Measurements from ENCODE around the gene PAQR5.
"Not testable (repeated sequence)": the region's sequence is repeated elsewhere in the genome, so short reads cannot be mapped to it uniquely, and the experiment has no call there.

Gene PAQR5

DNA sequence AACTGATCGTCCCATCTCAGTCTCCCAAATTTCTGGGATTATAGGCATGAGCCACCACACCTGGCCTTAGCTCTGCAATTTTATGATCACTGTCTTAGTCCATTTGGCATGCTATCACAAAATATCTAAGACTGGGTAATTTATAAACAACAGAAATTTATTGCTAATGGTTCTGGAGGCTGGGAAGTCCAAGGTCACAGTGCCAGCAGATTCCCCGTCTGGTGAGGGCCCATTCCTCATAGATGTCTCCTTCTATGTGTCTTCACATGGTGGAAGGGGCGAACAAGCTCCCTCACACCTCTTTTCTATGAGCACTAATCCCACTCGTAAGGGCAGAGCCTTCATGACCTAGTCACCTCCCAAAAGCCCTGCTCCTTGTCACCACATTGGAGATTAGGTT, 60.1 kb downstream of the PAQR5 start:
- DNase-seq, result no peak

DNA sequence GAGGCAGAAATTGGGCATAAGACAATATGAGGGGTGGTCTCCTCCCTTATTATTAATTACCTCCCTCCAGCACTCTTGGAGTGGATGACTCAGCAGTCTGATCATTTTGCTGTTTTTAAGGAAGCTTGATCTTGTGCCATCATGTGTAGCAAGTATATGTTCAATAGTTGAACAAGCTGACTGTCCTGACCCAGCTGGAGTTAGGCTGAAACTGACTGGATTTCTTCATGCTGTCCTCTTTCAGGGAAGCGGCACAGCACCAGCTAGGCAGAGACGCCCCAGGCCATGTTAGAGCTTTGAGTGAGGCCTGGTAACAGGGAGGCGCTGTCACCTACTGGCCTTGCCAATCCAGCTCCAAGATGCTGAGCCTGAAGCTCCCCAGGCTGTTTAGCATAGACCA, 61.0 kb downstream of the PAQR5 start:
- DNase-seq, result no peak

DNA sequence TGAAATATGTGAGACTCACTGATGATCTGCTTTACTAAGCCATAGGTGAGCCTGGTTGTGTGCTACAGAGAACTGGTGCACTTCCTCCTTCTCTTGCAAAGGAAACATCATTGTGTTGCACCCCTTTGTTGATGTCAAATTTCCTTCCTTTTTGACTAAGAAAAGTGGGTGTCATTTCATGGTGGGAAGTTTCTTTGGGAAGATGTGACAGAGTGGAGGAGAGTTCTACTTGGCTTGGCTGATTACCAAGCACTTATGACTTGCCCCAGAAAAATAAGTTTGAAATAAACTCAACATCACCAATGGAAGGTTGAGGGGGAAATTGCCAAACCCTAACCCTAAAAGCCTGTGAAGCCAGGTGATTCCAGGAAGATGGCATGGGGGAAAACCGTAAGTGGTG, 61.9 kb downstream of the PAQR5 start:
- DNase-seq, result no peak

DNA sequence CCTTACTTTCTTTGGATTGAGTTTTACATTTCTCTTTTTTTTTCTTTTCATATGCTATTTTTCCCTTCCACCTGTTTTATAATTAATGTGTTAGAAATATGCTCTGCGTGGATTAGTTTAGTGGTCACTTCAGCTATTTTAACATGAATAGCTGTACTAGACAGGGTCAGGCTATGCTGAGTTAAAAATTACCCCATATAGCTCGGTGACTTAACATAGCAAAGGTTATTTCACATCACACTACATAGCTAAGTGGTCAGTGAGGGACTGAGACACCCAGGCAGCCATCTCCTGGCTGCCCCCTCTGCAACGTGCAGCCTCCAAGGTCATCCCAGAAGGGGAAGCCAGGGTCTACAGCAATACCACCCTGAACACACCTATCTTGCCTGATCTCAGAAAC, 68.5 kb downstream of the PAQR5 start:
- DNase-seq, result no peak

DNA sequence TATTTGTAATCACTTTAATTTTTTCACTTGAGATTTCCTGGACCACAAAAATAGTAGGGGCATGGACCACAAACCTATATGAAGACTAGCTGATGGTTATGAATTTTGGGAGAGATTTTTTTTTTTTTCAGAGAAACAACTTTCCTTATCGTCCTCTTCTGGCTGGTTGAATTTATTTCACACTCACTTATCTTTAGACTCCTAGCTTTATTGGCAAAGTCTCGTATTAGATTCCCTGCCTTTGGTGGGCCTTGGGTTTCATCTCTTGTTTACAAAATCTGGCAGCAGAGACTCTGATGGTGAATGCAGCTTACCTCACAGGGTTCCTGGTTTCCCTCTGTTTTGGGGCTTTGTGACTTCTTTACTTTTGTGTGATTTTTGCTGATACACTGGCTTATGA, 70.9 kb downstream of the PAQR5 start:
- DNase-seq, result no peak

DNA sequence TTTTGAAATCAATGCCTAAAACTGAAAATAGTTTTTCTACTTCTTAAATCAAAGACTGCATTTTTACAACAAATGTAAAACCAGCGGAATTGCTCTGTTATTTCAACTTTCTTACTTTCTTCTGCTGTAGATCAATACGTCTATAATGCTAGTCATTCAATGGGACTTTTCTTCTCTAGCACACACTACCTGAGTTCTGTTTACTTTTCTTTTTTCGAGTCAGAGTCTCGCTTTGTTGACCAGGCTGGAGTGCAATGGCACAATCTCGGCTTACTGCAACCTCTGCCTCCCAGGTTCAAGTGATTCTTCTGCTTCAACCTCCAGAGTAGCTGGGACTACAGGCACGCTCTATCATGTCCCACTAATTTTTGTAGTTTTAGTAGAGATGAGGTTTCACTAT, 74.7 kb downstream of the PAQR5 start:
- DNase-seq, result no peak

DNA sequence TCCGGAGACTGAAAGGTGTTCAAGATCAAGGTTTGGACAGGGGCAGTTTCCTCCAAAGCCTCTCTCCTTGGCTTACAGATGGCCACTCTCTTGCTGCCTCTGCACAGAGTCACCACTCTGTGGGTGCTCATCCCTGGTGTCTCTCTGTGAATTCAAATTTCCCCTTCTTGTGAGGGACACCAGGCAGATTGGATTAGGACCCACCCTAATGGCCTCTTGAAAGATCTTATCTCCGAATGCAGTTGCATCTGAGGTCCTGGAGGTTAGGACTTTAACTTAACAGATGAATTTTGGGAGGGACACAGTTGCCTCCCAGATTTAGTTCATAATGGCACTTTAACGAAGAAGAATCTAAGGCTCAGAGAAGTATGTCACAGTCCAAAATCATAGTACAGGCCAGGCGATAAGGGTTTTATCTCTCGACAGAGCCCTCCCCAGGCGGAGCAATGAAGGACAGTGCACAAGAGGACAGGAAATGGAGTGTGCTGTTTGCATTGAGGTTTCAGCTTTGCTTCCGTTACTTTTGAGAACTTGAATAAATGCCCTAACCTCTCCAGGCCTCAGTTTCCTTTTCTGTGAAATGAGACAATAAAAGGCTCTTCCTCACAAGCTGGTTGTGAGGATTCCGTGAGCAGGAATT, 76.6 kb downstream of the PAQR5 start:
- DNase-seq, result no peak

DNA sequence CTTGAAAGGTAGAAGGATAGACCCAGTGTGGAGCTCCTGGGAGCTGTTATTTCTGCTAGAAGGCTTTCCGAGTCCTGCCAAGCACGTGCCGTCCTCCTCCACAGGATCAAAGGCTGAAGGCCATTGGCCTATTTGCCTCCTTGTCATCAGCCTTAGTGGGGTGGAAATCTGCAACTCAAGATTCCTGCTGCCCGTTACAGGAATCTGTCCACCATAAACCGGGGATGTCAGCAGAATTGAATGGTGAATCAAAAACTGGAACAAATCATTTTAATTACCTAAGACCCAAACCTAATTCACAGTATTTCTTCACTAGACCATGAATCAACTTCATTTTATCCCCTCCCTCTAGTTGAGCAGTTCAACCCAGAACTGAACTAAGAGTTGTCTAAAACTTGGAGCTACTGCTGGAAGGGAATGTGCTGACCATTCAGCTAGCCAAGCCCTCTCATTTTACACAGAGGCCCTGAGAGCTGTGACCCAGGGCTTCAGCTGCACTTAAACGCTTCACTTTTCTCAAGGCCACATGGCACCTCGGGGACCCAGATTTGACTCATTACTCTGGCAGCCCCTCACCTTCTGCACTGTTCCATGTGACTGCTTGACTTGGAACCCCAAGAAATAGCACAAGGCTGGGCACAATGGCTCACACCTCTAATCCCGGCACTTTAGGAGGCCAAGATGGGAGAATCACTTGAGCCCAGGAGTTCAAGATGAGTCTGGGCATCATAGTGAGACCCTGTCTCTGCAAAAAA, 78.7 kb downstream of the PAQR5 start:
- no peak for DNase-seq

DNA sequence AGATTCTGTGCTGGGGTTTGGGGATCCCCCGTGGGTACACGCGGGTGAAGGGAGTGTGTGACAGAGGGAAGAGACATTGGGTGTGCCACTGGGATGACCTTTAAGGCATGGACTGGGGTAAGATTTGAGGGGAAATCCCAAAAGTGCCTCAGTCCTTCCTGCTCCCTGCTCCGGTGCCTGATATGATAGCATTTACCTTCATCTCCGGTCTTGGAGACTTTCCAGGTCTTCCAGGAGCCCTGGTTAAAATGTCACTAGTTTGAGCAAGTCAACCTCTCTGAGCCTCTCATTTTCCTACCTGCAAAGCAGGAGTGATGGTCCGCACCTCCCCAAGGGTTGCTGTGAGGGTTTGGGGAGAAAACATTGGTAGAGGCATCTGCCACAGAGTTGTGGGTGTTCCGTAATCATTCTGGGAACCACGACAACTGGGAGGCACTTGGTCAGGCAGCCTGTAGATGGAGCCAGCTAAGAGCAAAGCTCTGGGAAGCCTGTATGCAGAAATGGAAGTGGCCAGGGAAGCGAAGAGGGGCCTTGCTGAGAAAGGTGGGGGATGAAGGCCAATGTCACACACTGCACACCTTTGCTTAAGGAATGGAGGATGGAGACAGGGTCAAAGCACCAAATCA, 81.5 kb downstream of the PAQR5 start:
- DNase-seq, result no peak

DNA sequence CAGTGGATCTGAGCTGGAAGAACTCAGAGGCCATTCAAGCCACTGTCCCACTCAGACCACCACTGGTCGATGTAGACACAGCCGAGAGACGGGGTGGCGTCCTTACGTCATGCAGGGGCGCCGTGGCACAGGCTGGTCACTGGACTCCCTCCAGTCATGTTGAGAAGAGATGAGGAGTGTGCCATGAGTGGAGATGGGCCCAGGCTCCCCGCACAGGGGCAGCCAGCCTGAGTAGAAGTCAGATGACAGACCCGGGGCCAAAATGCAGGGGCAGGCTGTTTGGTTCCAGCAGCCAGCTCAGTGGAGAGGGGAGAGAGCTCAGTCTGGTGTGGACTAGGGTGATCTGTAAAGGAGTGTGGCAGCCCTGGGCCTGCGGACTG, 82.0 kb downstream of the PAQR5 start:
- DNase-seq, result no peak

DNA sequence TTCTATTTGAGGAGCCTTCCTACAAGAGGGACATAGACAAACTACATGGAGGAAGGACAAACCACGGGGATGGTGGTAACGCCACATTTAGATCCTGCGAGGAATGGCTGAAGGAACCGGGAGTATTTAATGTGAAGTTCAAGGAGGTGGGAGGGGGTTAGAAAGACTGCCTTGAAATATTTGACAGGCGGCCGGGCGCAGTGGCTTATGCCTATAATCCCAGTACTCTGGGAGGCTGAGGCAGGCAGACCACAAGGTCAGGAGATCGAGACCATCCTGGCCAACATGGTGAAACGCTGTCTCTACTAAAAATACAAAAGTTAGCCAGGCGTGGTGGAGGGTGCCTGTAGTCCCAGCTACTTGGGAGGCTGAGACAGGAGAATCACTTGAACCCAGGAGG, 83.5 kb downstream of the PAQR5 start:
- DNase-seq, result not testable (repeated sequence)

DNA sequence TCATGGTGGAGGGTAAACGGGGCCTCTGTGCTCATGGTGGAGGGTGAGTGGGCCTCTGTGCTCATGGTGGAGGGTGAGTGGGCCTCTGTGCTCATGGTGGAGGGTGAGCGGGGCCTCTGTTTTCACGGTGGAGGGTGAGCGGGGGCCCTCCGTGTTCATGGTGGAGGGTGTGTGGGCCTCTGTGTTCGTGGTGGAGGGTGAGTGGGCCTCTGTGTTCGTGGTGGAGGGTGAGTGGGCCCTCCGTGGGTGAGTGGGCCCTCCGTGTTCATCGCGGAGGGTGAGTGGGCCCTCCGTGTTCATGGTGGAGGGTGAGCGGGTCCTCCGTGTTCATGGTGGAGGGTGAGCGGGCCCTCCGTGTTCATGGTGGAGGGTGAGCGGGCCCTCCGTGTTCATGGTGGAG, 85.4 kb downstream of the PAQR5 start:
- DNase-seq, result not testable (repeated sequence)

DNA sequence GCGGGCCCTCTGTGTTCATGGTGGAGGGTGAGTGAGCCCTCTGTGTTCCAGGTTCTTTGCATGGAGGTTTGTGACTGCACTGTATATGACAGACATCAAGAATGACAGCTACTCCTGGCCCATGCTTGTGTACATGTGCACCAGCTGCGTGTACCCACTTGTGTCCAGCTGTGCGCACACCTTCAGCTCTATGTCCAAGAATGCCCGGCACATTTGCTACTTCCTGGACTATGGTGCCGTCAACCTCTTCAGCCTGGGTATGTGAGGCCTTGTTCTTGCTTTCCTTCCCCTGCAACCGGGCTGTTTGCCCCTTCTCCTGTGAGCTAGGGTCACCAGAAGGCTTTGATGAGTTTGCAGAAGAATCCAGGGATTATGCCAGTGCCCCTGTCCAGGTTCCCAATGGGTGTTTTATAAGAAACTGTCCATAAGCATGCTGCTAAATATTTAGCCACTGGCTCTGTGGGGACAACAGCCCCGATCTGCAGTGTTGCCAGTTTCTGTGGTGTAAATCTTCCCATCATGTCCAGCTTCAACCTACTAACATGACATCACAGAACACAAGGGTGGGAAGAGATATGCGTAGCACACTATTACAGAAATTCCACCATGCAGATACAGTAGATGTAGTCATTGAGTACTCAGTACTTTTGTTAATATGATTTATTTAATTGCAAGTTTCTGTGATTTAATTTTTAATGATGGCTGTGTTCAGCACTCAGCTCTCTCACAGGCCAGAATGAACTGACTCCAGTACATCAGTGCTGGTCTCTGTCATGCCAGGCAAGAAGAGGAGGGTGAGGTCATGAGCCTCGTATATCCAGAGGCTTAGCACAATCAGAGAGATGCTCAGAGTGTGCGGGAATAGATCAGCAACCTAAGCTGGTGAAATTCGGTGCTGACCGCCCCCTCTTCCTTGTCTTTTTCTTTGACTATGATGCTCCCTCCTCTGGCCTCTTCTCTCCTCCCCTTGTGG, 86.2 kb downstream of the PAQR5 start:
- no peak for DNase-seq

DNA sequence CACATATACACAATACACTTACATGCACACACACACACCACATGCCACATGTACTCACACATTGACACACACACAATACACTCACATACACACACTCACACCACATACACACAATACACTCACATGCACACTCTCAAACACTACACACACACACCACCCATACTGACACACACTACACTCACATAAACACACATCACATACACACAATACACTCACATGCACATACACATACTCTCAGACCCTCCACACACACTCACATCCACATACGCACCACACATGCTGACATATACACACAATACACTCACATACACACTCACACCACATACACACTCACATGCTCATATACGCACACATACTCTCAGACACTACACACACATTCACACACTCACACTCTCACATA, 87.1 kb downstream of the PAQR5 start:
- DNase-seq, result no peak

DNA sequence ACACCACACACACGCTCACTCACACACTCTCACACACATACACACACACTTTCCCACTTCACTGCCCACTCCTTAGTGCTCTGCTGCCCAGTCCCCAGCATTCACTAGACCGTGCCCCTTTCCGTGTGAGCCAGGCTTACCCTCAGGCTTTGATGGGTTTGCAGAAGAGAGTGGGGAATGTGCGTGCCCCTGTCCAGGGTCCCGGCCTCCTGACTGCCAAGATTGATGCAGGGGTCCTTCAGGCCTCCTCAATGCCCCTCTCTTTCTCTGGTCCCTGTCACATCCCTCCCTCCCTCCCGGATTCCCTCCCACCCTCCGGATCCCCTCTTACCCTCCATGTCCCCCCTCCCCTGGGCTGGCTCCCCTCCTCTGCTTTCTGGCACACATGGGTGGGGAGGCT, 87.6 kb downstream of the PAQR5 start:
- DNase-seq, result no peak

DNA sequence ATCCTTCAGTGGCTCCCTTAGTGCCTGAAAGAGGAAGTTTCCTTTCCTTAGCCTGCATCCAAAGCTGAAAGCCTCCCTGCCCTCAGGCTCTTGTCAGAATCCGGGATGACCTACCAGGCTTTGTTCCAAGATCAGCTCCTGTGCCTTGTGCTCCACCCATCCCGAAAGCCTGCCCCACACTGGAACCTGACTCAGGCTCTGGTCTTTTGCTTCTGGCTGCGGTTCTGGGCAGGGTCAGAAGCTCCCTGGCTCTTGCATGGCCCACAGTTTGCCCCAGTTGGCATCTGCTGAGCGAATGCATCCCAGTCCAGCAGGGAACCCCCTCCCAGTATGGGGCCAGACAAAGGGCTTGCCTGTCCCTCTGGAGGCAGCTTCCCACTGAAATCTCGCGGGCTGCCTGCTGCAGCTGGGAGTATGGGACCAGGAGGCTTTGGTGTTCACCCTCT, 89.6 kb downstream of the PAQR5 start:
- no peak for DNase-seq

DNA sequence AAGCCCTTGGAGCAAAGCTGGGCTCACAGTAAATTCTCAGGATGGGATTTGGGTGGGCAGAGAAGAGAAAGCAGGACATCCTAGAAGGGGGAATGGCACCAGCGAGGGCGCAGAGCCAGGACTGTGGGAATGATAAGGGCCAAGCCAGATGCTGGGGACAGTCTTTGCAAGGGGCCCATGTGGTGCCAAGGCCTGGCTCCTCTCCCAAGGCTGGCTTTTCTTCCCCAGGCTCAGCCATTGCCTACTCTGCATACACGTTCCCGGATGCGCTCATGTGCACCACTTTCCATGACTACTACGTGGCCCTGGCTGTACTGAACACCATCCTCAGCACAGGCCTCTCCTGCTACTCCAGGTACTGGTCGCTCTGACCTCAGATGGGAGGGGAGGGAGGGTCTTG, 90.7 kb downstream of the PAQR5 start:
- DNase-seq, result no peak

DNA sequence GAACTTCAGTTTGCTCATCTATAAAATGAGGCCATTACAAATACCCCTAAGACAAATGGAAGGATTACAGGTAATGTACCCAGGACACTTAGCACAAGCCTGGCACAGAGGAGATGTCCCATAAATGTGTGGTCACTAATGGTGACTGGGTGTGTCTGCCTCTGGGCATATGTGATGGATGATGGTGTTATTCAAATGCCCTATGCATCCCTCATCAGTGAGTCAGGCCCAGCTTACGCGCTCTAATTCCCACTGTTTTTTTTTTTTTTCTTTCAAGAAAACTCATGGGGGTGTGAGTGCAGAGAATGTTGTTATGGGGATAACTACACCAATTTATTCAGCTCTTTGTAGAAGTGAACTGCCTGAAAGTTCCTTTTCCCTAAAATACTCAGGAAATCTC, 91.9 kb downstream of the PAQR5 start:
- DNase-seq, result no peak

DNA sequence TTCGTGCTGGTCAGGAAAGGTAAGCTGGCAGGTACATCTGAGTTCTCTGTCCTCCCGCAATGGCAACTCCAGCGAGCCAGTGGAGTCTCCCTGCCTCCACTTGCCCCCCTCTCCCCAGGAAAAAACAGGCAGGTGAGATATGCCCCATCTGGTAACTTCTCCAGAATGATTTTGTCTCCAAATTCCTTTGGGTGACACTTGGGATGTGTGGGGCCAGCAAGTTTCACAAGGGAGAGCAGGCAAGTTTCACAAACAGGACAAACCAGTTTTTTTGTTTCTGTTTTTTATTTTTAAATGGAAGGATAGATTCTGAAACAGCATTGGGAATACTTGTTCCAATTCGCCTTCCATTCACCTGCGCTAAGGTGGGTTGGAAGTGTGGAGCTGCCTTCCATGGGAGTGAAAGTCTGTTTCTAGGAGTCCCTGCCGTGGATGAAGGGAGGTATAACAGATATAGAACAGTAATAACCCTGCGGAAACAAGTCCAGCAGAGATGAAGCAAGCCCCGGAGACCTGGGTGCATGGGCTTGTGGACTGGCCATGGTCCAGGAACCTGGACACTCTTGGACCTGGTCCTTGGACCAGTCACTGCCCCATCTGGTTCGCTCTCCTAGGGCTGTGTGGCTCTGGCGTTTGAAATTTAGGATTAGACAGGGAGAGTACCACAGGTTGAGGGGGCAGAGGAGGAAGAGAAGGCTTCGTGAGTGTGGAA, 92.5 kb downstream of the PAQR5 start:
- DNase-seq, result no peak

DNA sequence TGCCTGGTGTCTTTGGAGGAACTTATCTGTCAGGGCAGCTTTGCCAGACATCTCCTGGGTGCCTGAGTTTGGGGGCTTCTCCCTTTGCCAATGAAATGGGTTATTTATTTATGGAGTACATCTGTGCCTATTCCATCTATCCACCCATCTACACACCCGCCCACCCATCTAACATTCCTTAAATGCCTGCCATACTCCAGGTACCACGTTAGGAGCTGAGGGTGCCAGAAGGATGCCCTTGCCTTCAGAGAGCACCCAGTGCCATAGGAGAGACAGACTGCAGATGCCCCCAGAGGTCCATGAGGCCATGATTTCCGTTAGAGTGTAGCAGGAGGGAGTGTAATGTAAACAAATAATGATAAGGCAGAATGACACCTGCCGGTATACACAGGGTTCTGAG, 93.6 kb downstream of the PAQR5 start:
- no peak for DNase-seq

DNA sequence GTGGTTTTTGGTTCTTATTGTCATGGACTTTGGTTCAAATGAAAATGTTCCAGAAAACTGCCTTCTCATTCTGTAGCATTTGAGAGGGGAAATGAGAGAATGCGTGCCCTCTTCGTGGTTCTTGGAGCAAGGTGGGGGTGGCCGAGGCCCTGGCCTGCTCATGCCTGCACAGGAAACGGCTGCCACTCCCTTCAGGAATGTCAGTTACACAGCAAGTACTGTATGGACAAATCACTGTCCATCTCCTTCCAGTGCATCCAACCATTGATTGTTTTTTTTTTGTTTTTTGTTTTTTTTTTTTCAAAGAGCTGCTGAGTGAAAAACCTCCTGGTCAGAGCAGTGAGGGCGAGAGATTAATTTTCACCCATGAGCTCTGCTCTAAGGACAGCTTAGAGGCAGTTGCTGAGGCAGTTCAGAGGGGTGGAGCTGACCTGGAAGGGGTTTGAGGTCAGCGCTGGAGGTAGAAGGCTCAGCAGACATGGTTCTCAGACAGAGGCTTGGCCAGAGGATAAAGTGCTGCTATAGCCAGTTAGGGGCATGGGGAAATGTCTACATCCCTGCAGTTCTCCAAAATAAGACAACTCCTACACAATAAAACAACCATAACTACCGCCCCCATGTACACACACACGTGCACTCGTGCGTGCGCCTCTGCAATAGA, 95.2 kb downstream of the PAQR5 start:
- no peak for DNase-seq
